HG03196 (cell line): ENCODE measurements around the gene CCT3.
"Not testable (repeated sequence)": the region's sequence is repeated elsewhere in the genome, so short reads cannot be mapped to it uniquely, and the experiment has no call there.

Source experiments
- ATAC-seq: cut with Tn5 transposase; IDR thresholded peaks from one replicate; pipeline ENCODE4 v1.9.1; 2021; ENCODE audit not compliant: unreplicated experiment

The CCT3 gene

DNA sequence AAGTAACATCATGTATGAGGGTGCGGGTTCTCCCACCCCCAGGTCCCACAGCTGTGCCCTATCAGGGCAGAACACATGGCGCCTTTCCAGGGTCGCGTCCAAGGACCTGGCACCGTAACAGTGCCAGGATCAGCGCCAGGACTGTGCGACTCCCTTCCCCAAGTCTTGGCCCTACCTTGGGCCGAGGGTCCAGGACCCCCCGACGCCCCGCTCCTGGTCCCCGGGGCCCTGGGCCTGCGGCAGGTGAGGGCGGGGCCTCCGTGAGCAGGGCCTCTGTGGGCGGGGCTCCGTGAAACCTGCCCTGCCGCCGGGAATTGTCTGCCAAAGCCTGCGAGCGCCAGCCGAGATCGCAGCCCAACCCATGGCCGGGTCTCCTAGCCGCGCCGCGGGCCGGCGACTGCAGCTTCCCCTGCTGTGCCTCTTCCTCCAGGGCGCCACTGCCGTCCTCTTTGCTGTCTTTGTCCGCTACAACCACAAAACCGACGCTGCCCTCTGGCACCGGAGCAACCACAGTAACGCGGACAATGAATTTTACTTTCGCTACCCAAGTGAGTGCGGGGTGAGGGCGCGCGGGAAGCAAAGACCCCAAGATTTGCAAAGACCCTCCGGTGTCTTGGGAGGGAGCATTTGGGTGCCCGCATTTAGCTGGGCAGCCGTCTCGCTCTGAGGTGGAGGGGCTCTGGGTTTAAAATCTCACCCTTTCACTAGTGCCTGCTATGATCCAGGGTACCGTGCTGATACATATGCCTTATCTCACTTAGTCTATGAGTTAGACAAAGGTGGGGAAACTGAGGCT lies 31.0 kb upstream of the CCT3 start, which contains the start of gene RHBG:
Gene RHBG, plus strand, starts transcription at position 323 of the 796 bp plus-strand sequence. Its CDS starts 39 bp downstream, at position 362.
- ATAC-seq, result no peak

DNA sequence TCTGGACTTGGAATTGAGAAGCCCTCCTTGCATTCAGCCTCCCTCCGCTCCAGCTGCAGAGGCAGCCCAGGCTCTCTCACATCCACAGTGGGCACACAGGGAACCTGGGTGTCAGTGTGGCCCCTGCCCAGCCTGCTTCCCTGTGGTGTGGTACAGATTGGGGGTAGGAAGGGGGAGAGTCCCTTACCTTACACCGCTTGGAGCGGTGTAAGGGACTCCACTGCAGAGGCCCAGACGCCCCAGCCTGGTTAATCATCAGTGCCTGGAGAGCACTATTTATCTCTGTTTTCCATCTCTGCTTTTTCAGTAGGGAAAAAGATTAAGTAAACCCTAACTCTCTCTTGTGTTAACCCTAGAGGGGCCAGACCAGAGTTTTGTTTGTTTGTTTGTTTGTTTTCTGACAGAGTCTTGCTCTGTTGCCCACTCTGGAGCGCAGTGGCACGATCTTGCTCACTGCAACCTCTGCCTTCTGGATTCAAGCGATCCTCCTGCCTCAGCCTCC lies 30.1 kb upstream of the CCT3 start:
- ATAC-seq, result no peak

- ATAC-seq, result no peak
These were observed 29.5 kb upstream of the CCT3 start for GRCh38 chr1:156367383-156368156.

- no peak for ATAC-seq
These were observed 28.5 kb upstream of the CCT3 start for GRCh38 chr1:156366378-156367166.

GRCh38 chr1:156365754-156366153 lies 27.7 kb upstream of the CCT3 start:
- no peak for ATAC-seq

- ATAC-seq, result no peak
These were observed 22.4 kb upstream of the CCT3 start for GRCh38 chr1:156360534-156360933.

DNA sequence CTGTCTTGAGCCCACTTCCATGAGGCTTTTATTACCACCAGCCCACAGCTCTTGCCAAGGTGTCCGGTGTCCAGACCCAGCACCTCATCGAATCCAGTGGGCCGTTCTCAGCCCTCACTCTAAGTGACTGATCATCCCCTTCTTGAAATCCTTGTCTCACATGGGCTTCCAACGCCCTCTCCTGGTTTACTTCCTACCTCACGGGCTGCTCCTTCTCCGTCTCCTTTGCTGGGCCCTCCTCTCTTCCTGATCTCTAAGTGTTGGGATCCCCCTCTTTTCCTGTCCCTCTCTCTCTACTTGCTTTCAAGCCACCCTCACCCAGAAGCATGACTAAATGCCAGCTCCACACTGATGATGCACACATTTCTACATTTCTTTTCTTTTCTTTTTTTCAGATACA lies 21.9 kb upstream of the CCT3 start:
- ATAC-seq, result no peak

- no peak for ATAC-seq
These were observed 21.2 kb upstream of the CCT3 start for GRCh38 chr1:156359249-156359648.

DNA sequence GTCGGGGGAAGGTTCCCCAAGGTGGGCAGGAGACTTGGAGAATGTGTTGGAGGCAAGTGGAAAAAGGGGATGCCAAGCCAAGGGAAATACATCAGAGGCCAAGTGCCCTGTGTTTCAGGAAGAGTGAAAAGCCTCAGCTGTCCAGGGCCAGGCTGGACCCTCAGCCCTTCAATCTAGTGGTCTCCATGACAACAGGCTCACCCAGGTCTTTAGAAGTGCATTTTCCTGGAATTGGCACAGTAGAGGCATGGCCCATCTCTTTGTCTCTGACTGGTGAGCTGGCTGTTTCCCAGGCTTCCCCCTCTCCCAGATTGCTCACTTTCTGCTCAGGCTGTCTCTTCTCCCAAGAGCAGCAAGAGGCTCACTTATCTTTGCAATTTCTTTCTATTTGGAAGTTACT lies 20.5 kb upstream of the CCT3 start:
- no peak for ATAC-seq

GRCh38 chr1:156357977-156358376 lies 19.9 kb upstream of the CCT3 start:
- no peak for ATAC-seq

DNA sequence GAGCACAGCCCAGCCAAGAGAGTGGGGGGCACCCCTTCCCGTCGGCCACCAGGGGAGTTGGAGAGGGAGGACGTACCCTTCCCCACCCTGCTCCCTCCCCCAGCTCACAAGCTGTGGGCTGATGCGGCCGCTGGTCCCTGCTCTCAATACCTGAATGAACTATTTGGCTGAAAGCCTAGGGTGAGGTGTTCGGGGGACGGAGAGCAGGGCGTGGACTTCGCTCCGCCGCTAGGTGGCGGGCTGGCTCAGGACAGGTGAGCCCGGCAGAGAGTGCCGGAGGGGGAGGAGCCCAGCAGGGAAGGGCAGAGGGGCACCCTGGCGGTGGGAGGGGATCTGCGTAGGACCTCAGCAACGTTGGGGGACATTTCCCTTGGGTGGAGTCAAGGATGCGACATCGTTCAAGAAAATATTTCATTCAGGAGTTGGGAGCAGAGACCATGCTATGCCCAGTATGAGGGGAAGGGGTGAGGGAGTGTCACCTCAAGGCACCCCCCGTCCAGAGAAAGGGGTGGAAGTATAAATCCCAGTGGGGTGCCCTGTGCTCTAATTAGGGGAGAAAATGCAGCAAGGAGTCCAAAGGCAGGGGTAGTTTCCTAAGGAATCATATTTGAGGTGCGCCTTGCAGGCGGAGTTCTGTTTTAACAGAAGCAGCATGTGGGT lies 18.9 kb upstream of the CCT3 start:
- ATAC-seq, result no peak

DNA sequence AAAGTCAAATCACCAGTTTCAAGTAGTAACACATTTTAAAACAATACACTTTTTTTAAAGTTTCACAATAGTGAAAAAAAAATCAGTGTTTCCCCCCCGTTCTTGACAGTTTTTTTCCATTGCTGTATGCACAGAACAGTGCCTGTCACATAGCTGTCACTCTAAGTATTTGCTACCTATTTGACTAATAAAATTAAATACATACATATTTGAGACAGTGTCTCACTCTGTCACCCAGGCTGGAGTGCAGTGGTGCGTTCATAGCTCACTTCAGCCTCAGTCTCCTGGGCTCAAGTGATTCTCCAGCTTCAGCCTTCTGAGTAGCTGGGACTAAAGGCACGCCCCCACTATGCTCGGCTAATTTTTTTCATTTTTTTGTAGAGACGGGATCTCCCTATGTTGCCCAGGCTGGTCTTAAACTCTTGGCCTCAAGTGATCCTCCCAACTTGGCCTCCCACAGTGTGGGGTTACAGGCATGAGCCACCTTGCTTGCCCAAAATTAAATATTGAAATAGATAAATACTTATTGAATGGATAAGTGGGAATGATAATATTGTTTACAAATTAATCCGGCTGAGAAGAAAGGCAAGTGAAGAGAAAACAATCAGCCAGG lies 18.3 kb upstream of the CCT3 start:
- no peak for ATAC-seq

DNA sequence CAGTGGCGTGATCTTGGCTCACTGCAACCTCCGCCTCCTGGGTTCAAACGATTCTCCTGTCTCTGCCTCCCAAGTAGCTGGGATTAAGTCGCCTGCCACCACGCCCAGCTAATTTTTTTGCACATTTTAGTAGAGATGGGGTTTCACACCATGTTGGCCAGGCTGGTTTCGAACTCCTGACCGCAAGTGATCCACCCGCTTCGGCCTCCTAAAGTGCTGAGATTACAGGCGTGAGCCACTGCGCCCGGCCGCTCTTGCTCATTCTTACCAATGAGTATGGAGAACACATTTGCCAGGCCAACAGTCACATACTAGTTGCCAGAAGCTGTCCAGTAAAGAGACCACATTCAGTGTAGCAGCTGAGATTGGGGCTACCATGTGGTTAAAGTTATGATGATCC lies 14.4 kb upstream of the CCT3 start:
- ATAC-seq, result not testable (repeated sequence)

DNA sequence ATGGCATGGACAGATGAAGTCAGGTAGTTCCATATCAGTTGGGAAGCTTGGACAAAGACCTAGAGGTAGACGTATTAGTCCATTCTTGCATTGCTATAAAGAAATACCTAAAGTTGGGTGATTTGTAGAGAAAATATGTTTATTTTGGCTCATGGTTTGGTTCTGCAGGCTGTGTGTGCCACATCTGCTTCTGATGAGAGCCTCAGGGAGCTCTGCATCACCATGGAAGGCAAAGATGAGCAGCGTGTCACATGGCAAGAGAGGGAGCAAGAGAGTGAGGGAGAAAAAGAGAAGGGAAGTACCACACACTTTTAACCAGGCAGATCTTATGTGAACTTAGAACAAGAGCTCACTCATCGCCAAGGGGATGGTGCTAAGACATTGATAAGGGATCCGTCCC lies 9.2 kb upstream of the CCT3 start:
- no peak for ATAC-seq

GRCh38 chr1:156346636-156347035 lies 8.5 kb upstream of the CCT3 start:
- ATAC-seq, result no peak

DNA sequence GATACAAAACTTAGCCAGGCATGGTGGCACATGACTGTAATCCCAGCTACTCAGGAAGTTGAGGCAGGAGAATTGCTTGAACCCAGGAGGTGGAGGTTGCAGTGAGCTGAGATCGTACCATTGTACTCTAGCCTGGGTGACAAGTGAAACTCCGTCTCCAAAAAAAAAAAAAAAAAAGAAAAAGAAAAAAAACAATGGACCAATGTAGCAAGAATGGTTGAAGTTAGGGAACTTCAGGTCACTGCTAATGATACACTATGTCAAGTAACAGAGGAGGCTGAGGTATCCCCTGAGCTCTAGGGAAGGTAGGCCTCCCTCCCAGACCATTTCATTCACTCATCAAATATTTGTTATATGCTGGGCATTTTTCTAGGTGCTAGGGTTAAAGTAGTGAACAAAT lies 7.9 kb upstream of the CCT3 start:
- not testable (repeated sequence) for ATAC-seq

GRCh38 chr1:156344409-156344808 lies 6.3 kb upstream of the CCT3 start:
- ATAC-seq, result no peak

GRCh38 chr1:156342166-156342955 lies 4.3 kb upstream of the CCT3 start:
- ATAC-seq, result no peak

- ATAC-seq, result no peak
These were observed 258 bp downstream of the CCT3 start for GRCh38 chr1:156337888-156338179.
